ENCODE measurements around the gene CPED1. TPM values are rescaled to one million over a fixed set of nuclear protein-coding genes. Genes with fewer than 3 reads are reported as not detected.

CPED1 gene
- total RNA-seq, 1 experiment from 2014 or later = 0.13 TPM

GRCh38 chr7:121334875-121335648 lies 346.6 kb downstream of the CPED1 start:
- Histone ChIP-seq H3K27me3 (ENCODE audit: insufficient read depth, low read length) (no peaks in the 10 kb centered on the region; the same call in 1 of the 2 replicates), H3K14ac (ENCODE audit: insufficient read depth, low read length) (no peak overlapping the region), H3K4me2 (ENCODE audit: insufficient read depth, insufficient read length, low read length) (no peak overlapping the region), H2AFZ (ENCODE audit: low read length) (no peak overlapping the region), H2BK12ac (ENCODE audit: insufficient read length, low read depth, low read length) (no peak overlapping the region), H2BK20ac (ENCODE audit: low read depth, low read length, poor library complexity, severe bottlenecking) (no peak overlapping the region), H3K79me2 (ENCODE audit: insufficient read depth, low read length) (no peaks in the 10 kb centered on the region), H2BK5ac (ENCODE audit: insufficient read length, low read length) (no peak overlapping the region), H3K27ac (ENCODE audit: insufficient read length, low read depth, low read length) (no peak overlapping the region), H3K23ac (ENCODE audit: insufficient read length, low read depth, low read length) (no peak overlapping the region), H3K4ac (ENCODE audit: low read depth, low read length) (no peak overlapping the region), H3K18ac (ENCODE audit: insufficient read length, low read depth, low read length) (no peak overlapping the region), H4K5ac (ENCODE audit: insufficient read length, low read depth, low read length) (no peak overlapping the region), H4K20me1 (ENCODE audit: control insufficient read depth, insufficient read depth, insufficient read length) (no peaks in the 10 kb centered on the region), H3K9me3 (ENCODE audit: control insufficient read depth, low read depth, low read length) (no peaks in the 10 kb centered on the region), H3K4me1 (ENCODE audit: insufficient read depth, low read length) (no peaks in the 10 kb centered on the region), H3T11ph (ENCODE audit: low read length) (no peak overlapping the region), H4K91ac (ENCODE audit: insufficient read length, low read depth, low read length) (no peak overlapping the region), H2AK5ac (ENCODE audit: insufficient read length, low read length) (no peak overlapping the region), H3K79me1 (ENCODE audit: insufficient read depth, low read depth, low read length, poor library complexity, severe bottlenecking) (no peaks in the 10 kb centered on the region), H3K56ac (ENCODE audit: insufficient read length, low read depth, low read length) (no peak overlapping the region), H4K8ac (replicated peaks; ENCODE audit: insufficient read length, low read depth, low read length) (no peak overlapping the region), H3K23me2 (ENCODE audit: insufficient read length, low read depth, low read length, poor library complexity, severe bottlenecking) (peaks cover 5% of the 10 kb centered on the region), H2BK15ac (ENCODE audit: low read depth, low read length) (no peak overlapping the region), H3K9ac (ENCODE audit: extremely low read depth, insufficient read length, low read length) (no peak overlapping the region), H2BK120ac (ENCODE audit: low read depth, low read length, poor library complexity, severe bottlenecking) (no peak overlapping the region)
- Mint-ChIP-seq H3K4me1 (peaks cover 5 to 8% of the 10 kb centered on the region in 2 experiments), H3K9me3 (no peaks in the 10 kb centered on the region), H3K36me3 (ENCODE audit: insufficient read depth in 1 of 3, low read depth in 3 of 3) (no peaks in the 10 kb centered on the region), H3K27me3 (ENCODE audit: low read depth) (peaks cover 20% of the 10 kb centered on the region), H3K27ac (no peak overlapping the region), H3K4me3 (no peak overlapping the region)
- no peak for TF ChIP-seq CTCF (conservative IDR thresholded peaks at IDR 0.05)
- DNase-seq = no peak
- WGBS (ENCODE audit: extremely low coverage, insufficient read length, low lambda C conversion rate) = no CpG with 5 or more reads among the region's 10 CpGs

Measured in H9 (cell line).